Mesenchymal stem cell (in vitro differentiated cells and primary cell): ENCODE data around the gene OSMR.

Source experiments
- DNase-seq: peaks from one replicate; pipeline ENCODE4 v3.0.0-alpha.2; 2013
- H2AFZ ChIP-seq: one replicate; pipeline ENCODE4 v1.6.1; 2013; ENCODE audit warnings: low read depth, mild to moderate bottlenecking, control low read depth, inconsistent platforms, low read length, moderate library complexity
- H2AK5ac ChIP-seq: 2 replicates; pipeline ENCODE4 v1.6.1; 2013; ENCODE audit warnings: low read length, moderate library complexity, mild to moderate bottlenecking, inconsistent platforms; ENCODE audit not compliant: severe bottlenecking
- H2BK120ac ChIP-seq: one replicate; pipeline ENCODE4 v1.6.1; 2013; ENCODE audit warnings: low read depth, mild to moderate bottlenecking, inconsistent platforms, low read length, moderate library complexity
- H2BK12ac ChIP-seq, 2 experiments: one replicate each; pipeline ENCODE4 v1.6.1; 2013; ENCODE audit warnings: inconsistent platforms in 2 of 2, low read length in 2 of 2, mild to moderate bottlenecking in 2 of 2, moderate library complexity in 2 of 2, control low read depth in 1 of 2
- H2BK15ac ChIP-seq: one replicate; pipeline ENCODE4 v1.6.1; 2013; ENCODE audit warnings: mild to moderate bottlenecking, low read depth, inconsistent platforms; ENCODE audit not compliant: poor library complexity, severe bottlenecking
- H2BK5ac ChIP-seq: 2 replicates; pipeline ENCODE4 v1.6.1; 2013; ENCODE audit warnings: low read depth, mild to moderate bottlenecking, low read length, control low read depth, inconsistent platforms; ENCODE audit not compliant: poor library complexity, severe bottlenecking
- H3K14ac ChIP-seq, 2 experiments: one replicate each; pipeline ENCODE4 v1.6.1; 2013; ENCODE audit warnings: inconsistent platforms in 2 of 2, low read length in 2 of 2, control low read depth in 1 of 2, mild to moderate bottlenecking in 1 of 2, moderate library complexity in 1 of 2
- H3K18ac ChIP-seq, 2 experiments: one replicate each; pipeline ENCODE4 v1.6.1; 2013; ENCODE audit warnings: inconsistent platforms in 2 of 2, low read length in 2 of 2, control low read depth in 1 of 2, low read depth in 1 of 2, mild to moderate bottlenecking in 1 of 2
- H3K23ac ChIP-seq, 2 experiments: one replicate each; pipeline ENCODE4 v1.6.1; 2013; ENCODE audit warnings: inconsistent platforms in 2 of 2, low read length in 2 of 2, mild to moderate bottlenecking in 2 of 2, moderate library complexity in 2 of 2, control low read depth in 1 of 2
- H3K27ac ChIP-seq: 2 replicates; pipeline ENCODE4 v1.5.1; 2013; ENCODE audit warnings: mild to moderate bottlenecking, moderate library complexity, low read length, control low read depth, inconsistent platforms; ENCODE audit not compliant: poor library complexity, severe bottlenecking
- H3K27me3 ChIP-seq, 2 experiments: 2 replicates each; pipeline versions ENCODE4 v1.6.1 to v1.7.0; 2013; ENCODE audit warnings: low read length in 2 of 2, mild to moderate bottlenecking in 2 of 2, moderate library complexity in 2 of 2, control low read depth in 1 of 2, inconsistent platforms in 1 of 2; ENCODE audit not compliant: control insufficient read depth in 1 of 2, insufficient read depth in 1 of 2
- H3K36me3 ChIP-seq, 2 experiments: 2 replicates each; pipeline versions ENCODE4 v1.6.1 to v1.7.0; 2013; ENCODE audit warnings: low read length in 2 of 2, control low read depth in 1 of 2, inconsistent platforms in 1 of 2, low read depth in 1 of 2, mild to moderate bottlenecking in 1 of 2; ENCODE audit not compliant: insufficient read depth in 2 of 2, control insufficient read depth in 1 of 2
- H3K4ac ChIP-seq, 2 experiments: one replicate each; pipeline ENCODE4 v1.6.1; 2013; ENCODE audit warnings: inconsistent platforms in 2 of 2, low read length in 2 of 2, mild to moderate bottlenecking in 2 of 2, moderate library complexity in 2 of 2, control low read depth in 1 of 2, low read depth in 1 of 2
- H3K4me1 ChIP-seq: 2 replicates; pipeline ENCODE4 v1.6.1; 2013; ENCODE audit warnings: low read depth, low read length, control low read depth; ENCODE audit not compliant: control insufficient read depth, insufficient read depth
- H3K4me2 ChIP-seq: 2 replicates; pipeline ENCODE4 v1.6.1; 2013; ENCODE audit warnings: low read length, mild to moderate bottlenecking, inconsistent platforms; ENCODE audit not compliant: poor library complexity, severe bottlenecking
- H3K4me3 ChIP-seq, 2 experiments: 2 replicates each; pipeline versions ENCODE4 v1.5.1 to v1.7.0; 2013; ENCODE audit warnings: low read length in 2 of 2, mild to moderate bottlenecking in 2 of 2, control low read depth in 1 of 2, low read depth in 1 of 2; ENCODE audit not compliant: insufficient read depth in 1 of 2
- H3K79me1 ChIP-seq: replicated peaks from 2 replicates; pipeline ENCODE4 v1.6.1; 2013; ENCODE audit warnings: mild to moderate bottlenecking, control low read depth, low read length, inconsistent platforms; ENCODE audit not compliant: poor library complexity, severe bottlenecking
- H3K9ac ChIP-seq: 2 replicates; pipeline ENCODE4 v1.7.0; 2013; ENCODE audit warnings: mild to moderate bottlenecking, low read length, moderate library complexity
- H3K9me3 ChIP-seq: 2 replicates; pipeline ENCODE4 v1.7.0; 2013; ENCODE audit warnings: mild to moderate bottlenecking, low read length; ENCODE audit not compliant: control insufficient read depth
- H4K8ac ChIP-seq: one replicate; pipeline ENCODE4 v1.6.1; 2013; ENCODE audit warnings: inconsistent platforms, mild to moderate bottlenecking, low read length, moderate library complexity
- H4K91ac ChIP-seq: one replicate; pipeline ENCODE4 v1.6.1; 2013; ENCODE audit warnings: mild to moderate bottlenecking, low read length, inconsistent platforms
- WGBS: methylation state at CpG from one replicate; pipeline ENCODE4 v1.1.7; 2013; ENCODE audit warnings: mixed read lengths; 5-methylcytosine and 5-hydroxymethylcytosine counted together

The OSMR gene

DNA sequence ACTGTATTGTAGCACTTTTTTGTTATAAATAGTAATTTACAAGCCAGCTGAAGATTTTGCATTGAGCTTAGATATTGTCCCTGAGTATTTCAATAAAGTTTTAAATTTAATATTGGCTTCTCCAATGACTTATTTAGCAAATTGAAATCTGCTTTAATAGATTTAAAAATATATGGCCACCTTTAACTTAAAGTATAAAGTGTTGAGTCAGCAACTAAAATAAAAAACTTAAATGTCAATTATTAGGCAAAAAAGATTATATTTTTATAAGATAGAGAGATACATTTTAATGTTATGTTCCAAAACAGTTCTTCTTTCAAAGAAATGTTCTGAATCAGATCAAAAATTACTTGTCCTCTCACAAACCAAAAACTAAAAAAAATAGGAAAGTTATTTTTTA is 60.7 kb downstream of the OSMR start:
- Histone ChIP-seq H3K18ac (no peak overlapping the region), H2BK15ac (no peak overlapping the region)

DNA sequence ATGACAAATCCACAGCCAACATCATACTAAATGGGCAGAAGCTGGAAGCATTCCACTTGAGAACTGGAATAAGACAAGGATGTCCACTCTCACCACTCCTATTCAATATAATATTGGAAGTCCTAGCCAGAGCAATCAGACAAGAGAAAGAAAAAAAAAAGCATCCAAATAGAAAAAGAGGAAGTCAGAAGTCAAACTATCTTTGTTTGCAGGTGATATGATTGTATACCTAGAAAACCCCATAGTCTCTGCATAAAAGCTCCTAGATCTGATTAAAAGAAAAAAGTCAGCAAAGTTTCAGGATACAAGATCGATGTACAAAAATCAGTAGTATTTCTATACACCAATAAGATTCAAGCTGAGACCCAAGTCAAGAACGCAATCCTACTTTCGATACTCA is 66.1 kb downstream of the OSMR start:
- Histone ChIP-seq H3K23ac (no peak overlapping the region), H3K4ac (no peak overlapping the region), H3K36me3 (peaks cover 19 to 81% of the 10 kb centered on the region in 2 experiments), H3K9ac (no peak overlapping the region), H2AK5ac (no peak overlapping the region), H2BK5ac (no peak overlapping the region), H3K14ac (no peak overlapping the region), H3K4me3 (no peak overlapping the region), H2AFZ (no peak overlapping the region), H3K4me2 (no peak overlapping the region), H2BK15ac (no peak overlapping the region), H3K27me3 (no peaks in the 10 kb centered on the region), H3K9me3 (no peaks in the 10 kb centered on the region), H4K91ac (no peak overlapping the region), H3K4me1 (peaks cover 2% of the 10 kb centered on the region), H2BK120ac (no peak overlapping the region), H3K18ac (no peak overlapping the region), H4K8ac (no peak overlapping the region), H2BK12ac (no peak overlapping the region), H3K27ac (no peak overlapping the region), H3K79me1 (peaks cover 2% of the 10 kb centered on the region)
- 93% methylated on average over 3 of the region's 3 CpGs for WGBS
- no peak for DNase-seq

More for the DNA sequence above, 60.7 kb downstream of the OSMR start:
- Histone ChIP-seq H2BK120ac (no peak overlapping the region), H3K4me1 (no peaks in the 10 kb centered on the region), H3K9ac (no peak overlapping the region), H3K4me2 (no peak overlapping the region), H3K23ac (no peak overlapping the region), H2BK5ac (no peak overlapping the region), H2BK12ac (no peak overlapping the region), H3K27ac (no peak overlapping the region), H2AFZ (no peak overlapping the region), H2AK5ac (no peak overlapping the region), H3K14ac (no peak overlapping the region), H3K36me3 (peaks cover 32 to 91% of the 10 kb centered on the region in 2 experiments), H3K4ac (no peak overlapping the region), H3K4me3 (no peak overlapping the region), H3K27me3 (no peaks in the 10 kb centered on the region), H4K91ac (no peak overlapping the region), H4K8ac (no peak overlapping the region), H3K9me3 (no peaks in the 10 kb centered on the region), H3K79me1 (peaks cover 4% of the 10 kb centered on the region)
- DNase-seq: no peak

DNA sequence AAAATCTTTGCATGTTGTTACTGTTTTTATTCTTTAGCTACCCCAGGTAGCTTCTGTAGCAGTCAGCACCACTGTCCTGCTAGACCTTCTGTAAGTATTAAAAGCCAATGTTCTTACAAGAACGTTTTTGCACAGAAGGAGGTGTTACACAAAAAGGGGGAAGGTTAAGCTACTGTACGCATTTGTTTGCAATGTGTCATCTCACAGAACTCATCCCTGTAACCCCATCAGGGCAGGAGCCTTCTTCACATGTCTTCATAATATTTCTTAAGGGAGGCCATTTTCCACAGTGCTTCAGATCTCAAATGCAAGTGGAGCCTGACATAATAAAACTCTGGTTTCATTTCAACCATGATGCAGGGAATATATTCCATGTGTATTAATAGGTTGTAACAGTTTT is 67.9 kb downstream of the OSMR start:
- H3K4ac ChIP-seq: no peak overlapping the region
- no peak overlapping the region for H2BK15ac ChIP-seq
- H4K8ac ChIP-seq: no peak overlapping the region
- H2BK12ac ChIP-seq: no peak overlapping the region
- H2AFZ ChIP-seq: no peak overlapping the region
- H3K4me1 ChIP-seq: peaks cover 2% of the 10 kb centered on the region
- no peak overlapping the region for H4K91ac ChIP-seq
- no peak overlapping the region for H3K23ac ChIP-seq
- H2BK120ac ChIP-seq: no peak overlapping the region
- no peak overlapping the region for H2BK5ac ChIP-seq
- no peak overlapping the region for H3K9ac ChIP-seq
- no peak overlapping the region for H3K18ac ChIP-seq
- peaks cover 8 to 81% of the 10 kb centered on the region in 2 experiments for H3K36me3 ChIP-seq
- no peaks in the 10 kb centered on the region for H3K9me3 ChIP-seq
- H3K79me1 ChIP-seq: no peaks in the 10 kb centered on the region
- no peak overlapping the region for H3K27ac ChIP-seq
- 72% methylated on average over 2 of the region's 2 CpGs for WGBS
- DNase-seq: peak; percentile 13
- no peak overlapping the region for H3K14ac ChIP-seq
- no peak overlapping the region for H2AK5ac ChIP-seq
- no peaks in the 10 kb centered on the region for H3K27me3 ChIP-seq
- H3K4me2 ChIP-seq: no peak overlapping the region
- H3K4me3 ChIP-seq: no peak overlapping the region

DNA sequence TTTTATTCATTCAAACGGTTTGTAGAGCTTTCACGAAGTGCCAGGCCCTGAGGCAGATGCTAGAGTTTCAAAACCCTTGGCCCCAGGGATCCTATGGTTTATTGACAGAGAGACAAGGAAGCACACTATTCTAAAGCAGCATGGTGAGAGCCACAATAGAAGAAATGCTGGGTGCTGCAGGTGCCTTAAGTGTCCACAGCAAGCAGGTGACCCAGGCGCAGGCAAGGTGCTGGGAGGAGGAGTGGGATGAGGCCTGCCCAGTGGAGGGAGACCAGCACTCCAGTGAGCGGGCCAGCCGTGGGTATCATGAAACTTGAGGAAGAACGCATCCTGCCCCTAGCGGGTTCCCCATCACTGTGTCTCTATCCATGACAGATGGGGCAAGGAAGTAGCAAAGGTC is 71.0 kb downstream of the OSMR start:
- peaks cover 10 to 90% of the 10 kb centered on the region in 2 experiments for H3K36me3 ChIP-seq
- no peak overlapping the region for H2BK120ac ChIP-seq
- peaks cover 2% of the 10 kb centered on the region for H3K4me1 ChIP-seq
- H3K27ac ChIP-seq: no peak overlapping the region
- H2AFZ ChIP-seq: no peak overlapping the region
- no peak overlapping the region for H2BK15ac ChIP-seq
- H3K27me3 ChIP-seq: no peaks in the 10 kb centered on the region
- H3K23ac ChIP-seq: no peak overlapping the region
- no peak overlapping the region for H3K4me3 ChIP-seq
- H4K91ac ChIP-seq: no peak overlapping the region
- no peaks in the 10 kb centered on the region for H3K9me3 ChIP-seq
- H3K79me1 ChIP-seq: no peaks in the 10 kb centered on the region
- H4K8ac ChIP-seq: no peak overlapping the region
- H2BK12ac ChIP-seq: no peak overlapping the region
- no peak overlapping the region for H3K4me2 ChIP-seq
- H3K18ac ChIP-seq: no peak overlapping the region
- H3K4ac ChIP-seq: no peak overlapping the region
- H2BK5ac ChIP-seq: no peak overlapping the region
- 78% methylated on average over 7 of the region's 7 CpGs for WGBS
- H3K14ac ChIP-seq: peak overlapping the region in 1 of 2 experiments; percentile 22
- H2AK5ac ChIP-seq: no peak overlapping the region
- DNase-seq: no peak
- no peak overlapping the region for H3K9ac ChIP-seq
